UCSD-AML1 (cell line): ENCODE results near the gene TSTD1.
"Not testable (repeated sequence)": the region's sequence is repeated elsewhere in the genome, so short reads cannot be mapped to it uniquely, and the experiment has no call there.

Experiments
- DNase-seq: peaks from one replicate; lab custom pipeline; 2025; ENCODE audit not compliant: unreplicated experiment; lab: John Stamatoyannopoulos, UW

TSTD1 gene

DNA sequence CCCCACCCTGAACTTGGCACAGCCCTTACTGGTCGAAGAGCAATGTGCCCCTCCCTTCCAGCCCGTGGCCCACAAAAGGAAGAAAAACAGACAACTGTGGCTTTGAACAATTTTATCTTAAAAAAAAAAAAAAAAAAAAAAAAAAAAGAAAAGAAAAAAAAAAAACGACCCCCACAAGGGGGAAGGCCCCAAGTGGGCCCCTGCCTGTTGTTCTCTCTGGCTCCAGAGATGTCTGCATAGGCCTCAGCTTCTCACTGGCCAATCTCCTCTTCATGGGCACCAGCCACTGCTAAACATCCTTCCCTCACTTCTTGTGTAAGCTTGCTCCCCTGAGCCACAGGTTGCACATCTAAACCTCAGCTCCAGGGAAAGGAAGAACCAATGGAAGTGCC lies 386 bp upstream of the TSTD1 start:
- DNase-seq = no peak

DNA sequence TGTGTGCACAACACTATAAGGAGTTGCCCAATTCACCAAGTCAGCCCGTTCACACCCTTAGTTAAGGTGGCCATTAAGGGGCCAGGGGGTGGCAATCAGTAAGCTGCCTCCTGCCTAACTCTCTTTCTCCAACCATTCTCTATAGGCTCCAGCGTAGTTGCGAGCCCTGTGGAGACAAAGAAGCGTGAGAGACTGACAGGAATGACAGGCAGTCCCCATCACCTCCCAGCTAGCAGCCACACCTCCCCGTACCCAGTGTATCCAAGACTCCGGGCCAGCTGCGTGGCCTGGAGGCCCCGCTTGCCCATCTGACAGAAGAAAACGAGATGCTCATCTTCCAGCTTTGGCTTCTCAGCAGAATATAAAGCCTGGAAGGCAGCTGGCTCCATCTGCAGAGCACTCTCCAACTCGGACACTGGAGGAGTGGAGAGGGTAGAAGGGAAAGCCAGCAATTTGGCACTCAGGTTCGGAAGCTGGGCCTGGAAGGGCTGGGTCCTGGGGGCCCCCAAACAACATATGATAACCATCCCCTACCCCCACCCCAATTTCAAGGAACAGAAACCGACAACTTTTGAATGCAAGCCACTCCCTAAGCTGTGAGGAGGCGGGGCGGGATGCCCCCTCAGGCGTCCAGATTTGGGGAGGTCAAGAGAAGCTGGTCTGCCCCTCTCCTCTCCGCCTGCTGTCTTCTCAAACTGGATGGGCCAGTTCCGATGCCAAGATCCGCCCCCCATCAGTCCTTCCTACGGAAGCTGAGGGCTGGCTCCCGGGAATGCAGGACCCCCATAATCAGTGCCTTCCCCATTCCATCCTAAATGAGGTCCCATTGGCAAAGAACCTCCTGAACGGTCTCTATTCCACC lies 872 bp downstream of the TSTD1 start:
- no peak for DNase-seq

DNA sequence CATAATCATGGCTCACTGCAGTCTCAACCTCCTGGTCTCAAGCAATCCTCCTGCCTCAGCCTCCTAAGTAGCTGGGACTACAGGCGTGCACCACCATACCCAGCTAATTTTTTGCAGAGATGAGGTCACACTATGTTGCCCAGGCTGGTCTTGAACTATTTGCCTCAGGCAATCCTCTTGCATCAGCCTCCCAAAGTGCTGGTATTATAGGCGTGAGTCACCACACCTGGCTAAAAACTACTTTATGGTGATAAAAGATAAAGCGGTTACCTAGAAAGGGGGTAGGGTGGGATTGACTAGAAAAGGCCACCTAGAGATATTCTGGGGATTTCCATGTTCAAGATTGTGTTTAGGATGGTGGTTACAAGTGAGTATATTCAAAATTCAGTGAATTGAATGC lies 5.0 kb downstream of the TSTD1 start:
- DNase-seq = no peak

DNA sequence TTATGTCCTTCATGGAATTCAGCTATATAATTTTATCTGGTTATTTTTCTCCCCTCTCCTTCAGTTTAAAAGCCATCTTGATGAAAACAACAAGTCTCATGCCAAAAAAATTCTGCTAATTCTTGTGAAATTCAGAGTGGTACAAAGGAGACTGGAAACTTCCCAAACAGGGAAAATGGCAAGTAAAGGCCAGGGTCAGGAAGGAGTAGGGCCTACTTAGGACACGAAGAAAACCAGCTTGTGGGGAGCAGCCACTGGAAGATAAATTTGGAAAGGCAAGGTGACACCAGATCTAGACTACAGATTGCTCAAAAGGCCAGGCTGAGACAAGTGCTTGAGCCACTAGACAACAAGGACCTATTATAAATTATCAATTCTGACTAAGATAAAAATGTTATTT lies 6.4 kb downstream of the TSTD1 start:
- DNase-seq = no peak

DNA sequence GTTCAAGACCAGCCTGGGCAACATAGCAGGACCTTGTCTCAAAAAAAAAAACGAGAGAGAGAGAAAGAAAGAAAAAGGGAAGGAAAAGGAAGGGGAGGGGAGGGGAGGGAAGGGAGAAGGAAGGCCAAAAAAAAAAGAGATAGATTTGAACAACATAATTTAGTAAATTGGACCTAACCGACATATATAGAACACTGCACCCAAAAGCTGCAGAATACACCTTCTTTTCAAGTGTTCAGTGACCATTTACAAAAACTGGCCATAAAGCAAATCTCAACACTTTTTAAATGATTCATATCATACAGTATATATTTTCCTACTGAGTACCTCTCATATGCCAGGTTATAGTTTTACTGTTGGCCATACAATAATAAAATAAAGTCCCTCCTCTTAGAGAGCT lies 6.9 kb downstream of the TSTD1 start:
- DNase-seq = no peak

DNA sequence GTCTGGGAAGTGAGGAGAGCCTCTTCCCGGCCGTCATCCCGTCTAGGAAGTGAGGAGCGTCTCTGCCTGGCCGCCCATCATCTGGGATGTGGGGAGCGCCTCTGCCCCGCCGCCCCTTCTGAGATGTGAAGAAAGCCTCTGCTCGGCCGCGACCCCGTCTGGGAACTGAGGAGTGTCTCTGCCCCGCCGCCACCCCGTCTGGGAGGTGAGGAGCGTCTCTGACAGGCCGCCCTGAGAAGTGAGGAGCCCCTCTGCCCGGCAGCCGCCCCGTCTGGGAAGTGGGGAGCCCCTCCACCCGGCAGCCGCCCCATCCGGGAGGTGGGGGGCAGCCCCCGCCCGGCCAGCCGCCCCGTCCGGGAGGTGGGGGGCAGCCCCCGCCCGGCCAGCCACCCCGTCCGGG lies 9.3 kb downstream of the TSTD1 start:
- DNase-seq = not testable (repeated sequence)

DNA sequence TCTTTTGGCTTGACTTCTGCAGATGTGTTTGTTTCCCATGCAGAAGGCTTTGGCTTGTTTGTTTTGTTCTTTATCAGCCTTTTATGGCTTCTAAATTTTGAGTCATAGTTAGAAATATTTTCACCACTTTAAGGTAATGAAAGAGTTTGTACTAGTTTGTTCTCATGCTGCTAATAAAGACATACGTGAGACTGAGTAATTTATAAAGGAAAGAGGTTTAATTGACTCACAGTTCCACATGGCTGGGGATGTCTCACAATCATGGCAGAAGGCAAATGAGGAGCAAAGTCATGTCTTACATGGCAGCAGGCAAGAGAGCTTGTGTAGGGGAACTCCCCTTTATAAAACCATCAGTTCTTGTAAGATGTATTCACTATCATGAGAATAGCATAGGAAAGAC lies 11.8 kb downstream of the TSTD1 start:
- not testable (repeated sequence) for DNase-seq

DNA sequence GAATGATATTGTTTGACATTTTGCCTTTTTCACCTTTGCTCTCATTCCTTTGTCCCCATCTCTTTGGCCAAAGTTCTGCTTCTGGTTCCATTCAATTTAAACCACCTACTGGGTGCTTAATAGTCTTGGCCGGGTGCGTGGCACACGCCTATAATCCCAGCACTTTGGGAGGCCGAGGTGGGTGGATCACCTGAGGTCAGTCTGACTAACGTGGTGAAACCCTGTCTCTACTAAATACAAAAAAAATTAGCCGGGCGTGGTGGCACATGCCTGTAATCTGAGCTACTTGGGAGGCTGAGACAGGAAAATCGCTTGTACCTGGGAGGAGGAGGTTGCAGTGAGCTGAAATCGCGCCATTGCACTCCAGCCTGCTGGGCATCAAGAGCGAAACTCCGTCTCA lies 16.3 kb downstream of the TSTD1 start:
- not testable (repeated sequence) for DNase-seq

DNA sequence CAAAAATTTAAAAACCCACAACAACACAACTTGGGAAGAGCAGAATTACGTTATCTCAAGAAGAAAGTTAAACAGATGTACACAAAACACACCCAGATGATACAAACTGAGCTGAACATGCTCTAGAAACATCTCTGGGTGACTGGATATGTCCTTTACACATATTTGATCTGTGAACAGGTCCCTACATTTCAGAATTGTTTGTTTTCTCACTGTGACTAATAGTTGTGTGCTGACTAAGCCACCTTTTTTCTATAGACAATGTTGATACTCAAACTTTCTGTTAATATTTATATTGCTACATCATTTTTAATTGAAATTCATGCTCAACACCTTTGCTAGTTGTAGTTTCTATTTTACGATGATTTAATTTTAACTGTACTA lies 16.8 kb downstream of the TSTD1 start:
- no peak for DNase-seq

DNA sequence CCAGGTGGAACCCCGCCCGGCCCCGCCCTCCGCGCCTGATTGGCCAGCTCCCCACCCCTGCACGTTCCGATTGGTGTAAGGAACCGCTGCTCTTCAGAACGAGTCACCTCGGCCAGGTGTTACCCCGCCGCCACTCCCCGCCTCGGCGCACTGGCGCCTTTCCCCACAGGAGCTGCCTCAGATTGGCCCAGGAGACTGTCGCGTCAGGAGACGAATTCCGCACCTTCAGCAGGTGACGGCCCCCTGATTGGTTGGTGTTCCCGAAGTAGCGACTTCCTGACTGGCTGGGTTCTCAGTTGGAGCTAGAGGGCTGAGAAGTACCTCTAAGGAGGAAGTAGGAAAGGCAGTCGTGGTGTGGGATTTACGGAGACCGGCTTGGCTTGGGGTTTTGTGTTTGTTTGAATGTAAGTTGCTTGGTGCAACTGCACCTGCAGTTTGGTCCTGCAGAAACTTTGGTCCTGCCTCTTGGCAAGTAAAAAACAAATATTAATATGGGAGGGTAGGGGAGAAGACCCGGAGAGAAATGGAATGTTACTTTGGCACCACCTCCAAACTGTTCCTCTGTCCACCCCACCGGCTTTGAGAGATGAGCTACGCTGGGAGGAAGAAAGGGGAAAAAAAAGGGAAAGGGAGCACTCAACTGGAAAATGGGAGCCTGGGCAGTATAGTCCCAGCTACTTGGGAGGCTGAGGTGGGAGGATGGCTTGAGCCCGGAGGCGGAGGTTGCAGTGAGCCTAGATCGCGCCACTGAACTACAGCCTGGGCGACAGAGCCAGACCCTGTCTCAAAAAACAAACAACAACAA lies 17.4 kb downstream of the TSTD1 start:
- peak; percentile 85 for DNase-seq

DNA sequence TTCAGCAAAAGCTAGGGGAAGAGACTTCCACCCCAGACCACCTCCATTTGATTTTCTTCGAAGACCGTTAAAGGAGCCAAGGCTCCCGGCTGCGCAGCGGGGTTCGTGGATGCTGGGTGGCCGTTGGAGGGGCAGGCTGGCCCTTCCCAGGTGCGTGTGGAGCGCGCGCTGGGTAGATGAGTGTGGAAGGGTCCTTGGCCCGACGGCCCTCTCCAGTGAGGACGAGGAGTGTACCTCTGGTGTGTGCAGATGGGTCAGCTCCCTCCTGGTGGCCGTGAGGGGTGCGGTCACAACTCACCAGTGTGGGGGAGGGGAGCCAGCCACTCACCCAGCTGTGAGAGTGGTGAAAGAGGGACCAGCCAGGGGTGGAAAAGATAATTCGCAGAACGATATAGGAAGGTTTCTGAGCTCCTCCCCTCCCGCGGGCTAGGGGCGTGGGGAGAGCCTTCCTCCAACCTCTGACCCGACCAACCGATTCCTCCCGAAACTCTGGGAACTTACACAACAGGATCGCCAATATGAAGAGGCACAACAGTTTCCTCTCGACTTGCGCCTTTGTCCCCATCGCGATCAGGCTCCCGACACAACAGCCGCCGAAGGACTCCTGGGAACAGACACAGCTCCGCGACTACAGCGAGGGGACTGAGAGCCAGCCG lies 18.1 kb downstream of the TSTD1 start, which contains the start of gene F11R:
Gene F11R (minus strand): TSS at position 644 of the 656 bp plus-strand sequence. CDS start 79 bp downstream, at position 565.
- peak; percentile 85 for DNase-seq

DNA sequence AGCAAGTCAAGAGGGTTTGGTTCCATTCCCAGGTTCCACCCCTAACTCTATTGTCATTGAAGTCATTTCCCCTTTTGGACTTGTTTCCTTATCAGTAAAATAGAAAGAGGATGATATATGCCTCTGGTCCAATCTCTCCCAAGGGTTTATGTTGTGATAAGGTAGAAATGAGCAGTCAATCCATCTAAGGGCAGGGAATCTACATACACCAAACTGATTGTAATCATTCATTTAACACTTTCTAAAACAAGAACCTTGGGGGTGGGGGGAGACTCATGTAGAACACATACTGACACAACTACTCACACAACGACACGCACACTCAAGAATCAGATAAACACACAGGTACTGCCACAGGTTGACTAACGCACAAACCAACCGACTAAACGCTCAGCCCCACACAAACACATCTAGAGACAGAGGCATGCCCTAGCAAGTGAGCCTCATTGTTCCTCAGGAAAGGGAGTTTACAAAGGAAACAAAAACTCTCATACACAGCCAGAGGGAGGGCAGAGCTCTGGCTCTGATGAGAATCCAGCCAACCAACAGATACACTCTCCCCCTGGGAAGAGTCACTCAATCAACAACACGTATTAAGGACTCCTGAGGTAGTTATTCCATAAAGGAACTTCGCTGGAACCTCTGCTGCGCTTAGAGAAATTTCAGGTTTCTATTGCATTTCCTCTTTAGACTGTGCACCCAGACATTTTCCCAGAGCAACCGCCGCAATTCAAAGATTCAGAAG lies 18.8 kb downstream of the TSTD1 start:
- peak; percentile 33 for DNase-seq

DNA sequence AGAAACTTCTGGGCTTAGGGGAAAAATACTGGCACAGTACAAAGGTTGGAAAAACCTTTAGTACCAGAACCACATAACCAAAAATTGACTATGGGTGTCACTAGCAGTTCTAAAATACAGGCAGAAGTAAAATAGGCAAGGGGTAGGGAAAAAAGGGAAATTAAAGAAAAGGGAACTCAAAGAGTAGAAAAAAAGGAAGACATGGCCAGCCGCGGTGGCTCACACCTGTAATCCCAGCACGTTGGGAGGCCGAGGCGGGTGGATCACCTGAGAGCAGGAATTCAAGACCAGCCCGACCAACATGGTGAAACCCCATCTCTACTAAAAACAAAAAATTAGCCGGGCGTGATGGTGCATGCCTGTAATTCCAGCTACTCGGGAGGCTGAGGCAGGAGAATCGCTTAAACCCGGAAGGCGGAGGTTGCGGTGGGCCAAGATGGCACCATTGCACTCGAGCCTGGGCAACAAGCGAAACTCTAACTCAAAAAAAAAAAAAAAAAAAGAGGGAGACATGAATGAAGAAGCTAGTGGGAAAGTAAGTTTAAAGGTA lies 19.6 kb downstream of the TSTD1 start:
- not testable (repeated sequence) for DNase-seq

DNA sequence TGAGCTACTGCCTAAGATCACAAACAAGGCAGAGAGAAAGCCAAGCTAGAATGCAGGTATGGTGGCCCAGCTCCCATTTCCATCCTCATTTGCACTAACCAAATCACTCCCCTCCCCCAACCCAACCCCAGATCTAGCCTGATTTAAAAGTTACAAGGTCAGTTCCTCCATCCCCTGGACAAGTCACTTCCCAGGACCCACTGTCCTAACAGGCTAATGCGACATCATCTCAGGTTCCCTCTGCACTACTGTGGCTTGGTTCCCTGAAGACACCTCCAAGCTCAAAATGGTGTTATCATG lies 20.2 kb downstream of the TSTD1 start:
- DNase-seq = no peak

DNA sequence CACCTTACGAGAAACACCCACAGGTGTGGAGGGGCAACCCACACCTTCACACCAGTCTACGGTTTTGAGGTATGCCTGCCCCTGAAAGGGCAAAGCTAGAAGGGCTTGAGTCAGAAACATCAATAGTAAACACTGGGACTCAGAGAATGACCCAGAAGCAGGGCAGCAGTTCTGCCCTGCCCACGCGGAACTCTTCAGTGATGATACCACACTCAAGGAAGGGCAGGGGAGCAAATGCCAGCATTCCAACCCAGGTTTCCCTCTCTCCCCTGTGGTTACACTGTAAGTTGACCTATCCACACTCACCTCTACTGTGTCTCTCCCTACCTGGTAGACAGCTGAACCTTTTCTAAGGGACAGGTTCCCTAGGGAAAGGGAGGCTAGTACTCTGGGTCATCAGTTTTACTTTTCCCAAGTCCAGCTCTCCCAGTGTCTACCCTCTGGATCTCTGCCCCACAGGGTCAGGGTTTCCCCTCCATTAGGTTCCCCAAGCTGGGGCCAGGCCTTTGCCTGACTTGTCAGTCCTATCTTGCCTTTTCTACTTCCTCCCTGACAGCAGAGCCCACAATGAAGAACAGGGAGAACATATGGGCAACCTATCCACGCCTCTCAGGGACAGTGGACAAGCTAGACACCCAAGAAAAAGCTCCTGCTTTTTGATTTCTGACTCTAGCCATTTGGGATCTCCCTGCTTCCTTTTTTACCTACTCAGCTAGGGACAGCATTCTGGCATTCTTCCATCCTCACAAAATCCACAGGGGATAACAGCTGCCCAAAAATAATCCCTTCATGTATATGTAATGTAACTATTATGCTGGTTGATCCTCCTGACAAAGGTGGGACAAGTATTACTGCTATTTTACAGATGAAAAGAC lies 20.8 kb downstream of the TSTD1 start:
- no peak for DNase-seq

DNA sequence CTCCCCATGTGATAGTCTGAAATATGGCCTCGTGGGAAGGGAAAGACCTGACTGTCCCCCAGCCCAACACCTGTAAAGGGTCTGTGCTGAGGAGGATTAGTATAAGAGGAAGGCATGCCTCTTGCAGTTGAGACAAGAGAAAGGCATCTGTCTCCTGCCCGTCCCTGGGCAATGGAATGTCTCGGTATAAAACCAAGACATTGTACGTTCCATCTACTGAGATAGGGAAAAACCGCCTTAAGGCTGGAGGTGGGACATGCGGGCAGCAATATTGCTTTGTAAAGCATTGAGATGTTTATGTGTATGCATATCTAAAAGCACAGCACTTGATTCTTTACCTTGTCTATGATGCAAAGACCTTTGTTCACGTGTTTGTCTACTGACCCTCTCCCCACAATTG lies 21.6 kb downstream of the TSTD1 start:
- DNase-seq = not testable (repeated sequence)

DNA sequence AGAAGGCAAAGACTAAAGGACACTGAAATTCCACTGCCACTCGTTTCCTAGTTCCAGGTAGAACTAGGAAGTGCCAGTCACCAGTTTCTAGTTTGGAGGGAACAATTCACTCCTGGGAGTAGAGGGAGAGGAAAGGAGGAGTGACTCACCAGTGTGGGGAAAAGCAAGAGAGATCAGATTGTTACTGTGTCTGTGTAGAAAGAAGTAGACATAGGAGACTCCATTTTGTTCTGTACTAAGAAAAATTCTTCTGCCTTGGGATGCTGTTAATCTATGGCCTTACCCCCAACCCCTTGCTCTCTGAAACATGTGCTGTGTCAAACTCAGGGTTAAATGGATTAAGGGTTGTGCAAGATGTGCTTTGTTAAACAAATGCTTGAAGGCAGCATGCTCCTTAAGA lies 22.1 kb downstream of the TSTD1 start:
- not testable (repeated sequence) for DNase-seq

DNA sequence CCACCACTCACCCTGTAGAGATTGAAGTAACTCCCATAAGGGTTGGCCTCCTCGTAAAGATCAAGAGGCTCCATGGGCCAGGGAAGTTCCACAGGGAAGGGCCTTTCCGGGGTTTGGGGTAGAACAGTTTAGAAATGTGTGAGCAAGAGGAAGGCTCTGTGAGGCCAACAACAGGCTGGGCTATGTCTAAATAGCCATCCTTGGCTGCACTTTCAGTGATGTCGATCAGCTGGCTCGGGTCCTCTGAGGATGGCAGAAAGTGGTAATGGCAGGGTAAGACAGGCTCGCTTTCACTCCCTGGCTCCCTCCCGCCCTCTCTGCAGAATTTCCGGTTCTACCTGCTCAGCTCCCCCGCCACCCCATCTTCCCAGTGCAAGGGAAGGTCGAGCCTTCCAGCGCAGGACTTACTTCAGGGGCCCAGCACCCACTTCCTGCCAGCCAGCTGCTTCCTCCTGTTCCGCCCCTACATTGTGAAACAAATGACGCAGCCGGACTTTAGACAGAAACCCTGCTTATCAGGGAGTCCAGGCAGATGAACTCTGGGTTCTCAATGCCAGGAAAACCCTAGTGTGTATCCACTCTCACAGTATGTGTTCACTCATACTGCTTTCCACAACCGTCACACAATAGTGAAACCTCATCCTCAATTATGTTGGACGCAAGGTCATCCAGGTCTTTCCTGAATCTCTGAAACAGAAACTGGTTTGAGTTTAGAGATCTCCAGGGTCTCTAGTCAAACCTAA lies 25.1 kb downstream of the TSTD1 start:
- peak; percentile 90 for DNase-seq

DNA sequence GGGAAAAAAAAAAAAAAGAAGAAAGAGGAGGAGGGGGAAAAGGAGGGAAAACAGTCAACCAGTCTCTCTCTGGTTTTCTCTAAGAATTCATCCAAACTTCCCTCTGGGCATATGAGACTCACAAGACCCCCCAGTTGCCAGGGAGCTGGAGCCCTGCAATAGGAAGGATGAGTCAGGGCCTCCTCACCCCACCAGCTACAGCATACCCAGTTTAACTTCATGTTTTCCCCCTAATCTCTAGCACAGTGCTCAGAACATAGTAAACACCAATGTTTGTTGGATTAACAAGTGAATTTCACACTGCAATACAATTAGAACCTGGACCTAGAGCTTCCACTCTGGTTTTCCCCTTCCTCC lies 25.7 kb downstream of the TSTD1 start:
- DNase-seq = no peak
